Limb (tissue), 2 donors: Measurements from ENCODE around the gene PTPRU.
A peak's percentile ranks its signal among the peaks of the same experiment; 100 is the strongest.

Experiments used
- DNase-seq, 2 donors: peaks; one replicate each; pipeline ENCODE4 v3.0.0-alpha.2; 2016; ENCODE audit errors: extremely low spot score in 2 of 2

Gene PTPRU

GRCh38 chr1:29235955-29236711, at the start of gene PTPRU:
PTPRU (plus strand) TSS chr1:29236522; CDS start chr1:29236645, 123 bp downstream.
- peak; percentile 78 to 95 for DNase-seq

GRCh38 chr1:29186707-29187106, 49.6 kb upstream of the PTPRU start:
- DNase-seq: no peak

- no peak for DNase-seq
Observed at GRCh38 chr1:29190718-29191117, 45.6 kb upstream of the PTPRU start.

GRCh38 chr1:29193879-29194455, 42.4 kb upstream of the PTPRU start:
- DNase-seq: no peak

GRCh38 chr1:29195881-29196291, 40.4 kb upstream of the PTPRU start:
- DNase-seq: no peak

- no peak for DNase-seq
Observed at GRCh38 chr1:29196863-29197589, 39.3 kb upstream of the PTPRU start.

GRCh38 chr1:29197590-29197924, 38.8 kb upstream of the PTPRU start:
- no peak for DNase-seq

- DNase-seq: no peak
Observed at GRCh38 chr1:29197993-29198392, 38.3 kb upstream of the PTPRU start.

- DNase-seq: no peak
Observed at GRCh38 chr1:29200906-29201594, 35.3 kb upstream of the PTPRU start.

GRCh38 chr1:29201595-29202051, 34.7 kb upstream of the PTPRU start:
- no peak for DNase-seq

- DNase-seq: no peak
Observed at GRCh38 chr1:29202053-29202452, 34.3 kb upstream of the PTPRU start.

- DNase-seq: peak; percentile 94 to 96
Observed at GRCh38 chr1:29202584-29203340, 33.6 kb upstream of the PTPRU start.

GRCh38 chr1:29208442-29208841, 27.9 kb upstream of the PTPRU start:
- DNase-seq: no peak

- no peak for DNase-seq
Observed at GRCh38 chr1:29209173-29209572, 27.1 kb upstream of the PTPRU start.

- DNase-seq: no peak
Observed at GRCh38 chr1:29210278-29211085, 25.8 kb upstream of the PTPRU start.

GRCh38 chr1:29211086-29212030, 25.0 kb upstream of the PTPRU start:
- no peak for DNase-seq

- DNase-seq: no peak
Observed at GRCh38 chr1:29213055-29213454, 23.3 kb upstream of the PTPRU start.

GRCh38 chr1:29217633-29218032, 18.7 kb upstream of the PTPRU start:
- no peak for DNase-seq

GRCh38 chr1:29218223-29218622, 18.1 kb upstream of the PTPRU start:
- no peak for DNase-seq
